Inferior parietal cortex (tissue), 1 donor: ENCODE measurements around the gene EXOC6.

ENCODE experiments used
- DNase-seq: peaks from one replicate; pipeline ENCODE4 v3.0.0-alpha.2; 2016; ENCODE audit errors: extremely low spot score

The EXOC6 gene

DNA sequence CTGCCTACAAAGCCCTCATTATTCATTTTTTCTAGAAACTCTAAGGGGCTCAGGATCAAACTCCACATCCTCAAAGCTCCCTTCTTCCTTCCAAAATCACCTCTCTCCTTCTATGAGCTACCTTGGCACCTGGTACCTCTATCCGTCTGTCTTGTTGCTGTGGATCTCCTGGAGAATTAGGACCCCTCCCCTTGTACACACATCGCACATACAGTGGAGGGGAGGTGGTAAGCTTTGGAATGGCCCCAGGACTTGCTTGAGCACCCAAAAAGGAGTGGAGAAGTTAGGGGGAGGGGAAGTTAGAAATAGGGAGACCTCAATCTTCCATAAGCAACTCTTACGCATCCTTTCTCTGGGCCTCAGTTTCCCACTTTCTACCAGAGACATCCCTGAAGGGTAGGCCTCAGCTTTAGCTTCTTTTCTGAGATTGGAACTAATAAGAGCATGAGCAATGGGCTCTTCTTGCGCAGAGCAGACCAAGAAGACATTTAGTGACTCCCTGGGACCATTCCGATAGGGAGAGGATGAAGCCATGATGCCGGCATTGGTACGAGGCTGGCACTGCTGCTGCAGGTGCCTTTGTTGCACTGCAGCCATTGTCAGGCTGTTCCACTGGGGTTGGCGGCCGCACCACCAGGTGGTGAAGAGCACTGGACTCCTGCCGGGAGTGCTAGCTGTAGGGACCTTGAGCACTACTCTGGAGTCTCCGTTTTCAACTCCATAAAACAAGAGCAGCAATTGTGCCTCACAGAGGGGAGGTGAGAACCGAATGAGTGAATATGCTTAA is 216.7 kb downstream of the EXOC6 start:
- DNase-seq = no peak

GRCh38 chr10:93065675-93066543 is 217.6 kb downstream of the EXOC6 start:
- DNase-seq = no peak

DNA sequence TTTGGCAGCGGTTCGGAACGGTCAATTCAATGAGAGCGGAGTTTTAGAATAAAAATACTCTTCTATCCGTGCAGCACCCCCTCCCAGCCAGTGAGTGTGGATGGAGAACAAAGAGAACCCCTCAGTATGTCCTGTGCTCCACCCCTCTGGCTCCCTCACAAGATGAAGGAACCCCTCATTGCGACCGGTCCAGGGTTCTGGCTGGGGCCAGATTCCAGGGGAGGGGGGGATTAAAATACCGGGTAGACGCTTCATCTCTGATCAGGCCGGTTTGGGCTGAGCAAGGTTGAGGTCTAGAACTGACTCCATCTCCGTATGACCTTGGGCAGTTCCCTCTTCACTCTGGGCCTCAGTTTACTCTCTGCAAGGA is 218.2 kb downstream of the EXOC6 start:
- DNase-seq = no peak

- DNase-seq = no peak
Measured at GRCh38 chr10:93067443-93068365, 219.4 kb downstream of the EXOC6 start.

- no peak for DNase-seq
Measured at GRCh38 chr10:93068411-93069244, 220.3 kb downstream of the EXOC6 start.

DNA sequence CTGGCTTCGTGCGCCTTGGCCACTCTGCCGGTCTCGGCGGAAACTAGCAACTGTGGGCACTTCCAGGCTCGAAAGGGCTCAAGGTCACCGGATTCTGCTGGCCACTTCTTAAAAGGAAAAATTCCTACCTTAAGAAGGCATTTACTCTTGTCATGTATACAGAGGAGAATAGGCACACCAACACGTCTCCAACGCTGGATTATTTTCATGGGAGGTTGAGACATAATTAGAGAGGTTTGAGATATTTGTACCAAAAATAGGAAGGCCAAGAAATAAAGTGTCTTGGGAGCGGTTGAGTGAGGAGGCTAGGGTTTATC is 220.9 kb downstream of the EXOC6 start:
- no peak for DNase-seq

DNA sequence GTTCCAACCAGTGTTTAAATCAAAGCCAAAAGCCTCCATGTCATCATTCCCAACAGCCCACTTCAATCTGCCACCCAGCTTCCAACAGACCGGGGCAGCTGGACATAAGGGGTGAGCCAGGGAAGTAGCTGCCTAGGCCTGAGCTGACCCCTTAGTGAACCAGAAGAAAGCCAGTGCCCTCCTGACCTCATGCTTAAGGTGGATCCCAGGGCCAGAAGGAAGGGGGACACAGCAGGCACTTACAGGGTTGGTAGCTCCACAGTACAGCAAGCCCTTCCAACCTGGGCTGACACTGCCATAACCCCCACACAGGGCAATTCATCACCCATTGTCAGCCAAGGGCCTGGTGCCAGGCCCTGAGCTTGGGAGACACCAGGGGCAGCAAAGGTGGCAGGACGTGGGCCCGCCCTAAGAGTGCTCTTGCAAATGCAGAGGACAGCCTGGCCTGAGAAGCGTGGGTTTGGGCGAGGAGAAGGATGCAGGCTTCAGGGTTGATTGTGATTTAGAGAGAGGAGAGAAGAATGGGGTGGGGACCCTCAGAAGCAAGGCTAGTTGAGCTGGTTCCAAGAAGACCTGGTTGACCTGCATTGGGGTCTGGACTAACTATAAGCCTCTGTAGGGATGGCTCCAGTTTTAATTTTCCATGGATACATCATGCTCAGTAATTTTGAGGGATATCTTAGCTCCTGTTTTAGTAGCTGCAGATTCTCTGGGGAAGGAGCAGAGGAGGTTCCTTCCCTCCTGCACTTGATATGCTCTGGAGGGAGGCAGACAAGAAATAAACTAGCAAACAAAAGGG is 222.3 kb downstream of the EXOC6 start:
- no peak for DNase-seq

- DNase-seq = no peak
Measured at GRCh38 chr10:93071177-93071472, 222.8 kb downstream of the EXOC6 start.

GRCh38 chr10:93071674-93072224 is 223.4 kb downstream of the EXOC6 start:
- DNase-seq = no peak

DNA sequence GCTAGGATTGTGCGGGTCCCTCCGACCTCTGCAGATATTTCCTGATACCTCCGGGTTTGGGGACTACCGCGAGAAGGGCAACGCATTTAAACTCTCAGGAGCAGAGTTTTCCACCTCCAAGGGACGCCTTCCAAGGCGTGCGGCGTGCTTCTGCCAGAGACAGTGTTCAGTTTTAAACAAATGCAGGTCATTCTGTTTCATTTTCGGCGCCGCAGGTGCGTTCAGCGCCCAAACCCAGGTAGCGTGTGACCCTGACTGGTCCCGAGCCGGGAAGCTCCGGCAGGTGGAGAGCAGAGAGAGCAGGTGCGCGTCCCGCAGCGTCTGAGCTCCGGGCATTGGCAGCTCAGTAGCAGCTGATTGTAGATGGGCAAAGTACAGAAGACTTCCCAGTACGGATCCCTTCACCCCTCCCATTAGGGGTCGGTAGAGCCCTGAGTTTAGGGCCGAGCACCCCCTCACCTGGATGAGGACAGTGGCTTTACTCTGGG is 223.9 kb downstream of the EXOC6 start:
- no peak for DNase-seq

- no peak for DNase-seq
Measured at GRCh38 chr10:93072713-93073538, 224.6 kb downstream of the EXOC6 start.

- DNase-seq = no peak
Measured at GRCh38 chr10:93073539-93074146, 225.3 kb downstream of the EXOC6 start, which contains the start of gene CYP26A1. TSS of gene CYP26A1 (plus strand) at chr10:93073893. CDS start at chr10:93073935, 42 bp downstream.

DNA sequence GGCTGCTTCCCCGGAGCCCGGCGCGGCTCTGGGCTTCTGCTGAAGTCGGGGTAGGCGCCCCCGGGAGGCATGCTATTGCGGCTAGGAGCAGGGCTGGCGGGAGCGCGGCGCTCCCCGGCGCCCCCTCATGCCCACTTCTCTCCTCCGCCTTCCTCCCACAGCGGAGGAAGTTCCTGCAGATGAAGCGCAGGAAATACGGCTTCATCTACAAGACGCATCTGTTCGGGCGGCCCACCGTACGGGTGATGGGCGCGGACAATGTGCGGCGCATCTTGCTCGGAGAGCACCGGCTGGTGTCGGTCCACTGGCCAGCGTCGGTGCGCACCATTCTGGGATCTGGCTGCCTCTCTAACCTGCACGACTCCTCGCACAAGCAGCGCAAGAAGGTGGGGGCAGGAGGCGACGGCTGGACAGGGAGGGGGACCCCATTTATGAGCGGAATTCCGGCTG is 225.9 kb downstream of the EXOC6 start:
- DNase-seq = no peak

DNA sequence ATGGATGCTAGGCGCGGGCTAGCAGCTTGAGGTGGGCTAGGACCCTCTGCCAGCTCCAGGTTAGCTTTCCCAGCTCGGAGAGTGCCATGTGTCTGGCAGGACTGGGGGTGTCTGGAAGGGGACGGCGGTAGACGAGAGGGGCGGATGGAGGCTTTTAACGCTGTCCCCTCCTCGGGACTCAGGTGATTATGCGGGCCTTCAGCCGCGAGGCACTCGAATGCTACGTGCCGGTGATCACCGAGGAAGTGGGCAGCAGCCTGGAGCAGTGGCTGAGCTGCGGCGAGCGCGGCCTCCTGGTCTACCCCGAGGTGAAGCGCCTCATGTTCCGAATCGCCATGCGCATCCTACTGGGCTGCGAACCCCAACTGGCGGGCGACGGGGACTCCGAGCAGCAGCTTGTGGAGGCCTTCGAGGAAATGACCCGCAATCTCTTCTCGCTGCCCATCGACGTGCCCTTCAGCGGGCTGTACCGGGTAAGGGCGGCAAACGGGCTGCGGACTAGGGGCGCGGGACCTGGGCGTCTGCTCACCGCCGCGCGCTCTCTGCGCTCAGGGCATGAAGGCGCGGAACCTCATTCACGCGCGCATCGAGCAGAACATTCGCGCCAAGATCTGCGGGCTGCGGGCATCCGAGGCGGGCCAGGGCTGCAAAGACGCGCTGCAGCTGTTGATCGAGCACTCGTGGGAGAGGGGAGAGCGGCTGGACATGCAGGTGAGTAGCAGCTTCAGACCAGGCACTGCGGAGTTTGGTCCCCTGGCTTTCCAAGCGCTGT is 226.5 kb downstream of the EXOC6 start:
- DNase-seq = no peak

DNA sequence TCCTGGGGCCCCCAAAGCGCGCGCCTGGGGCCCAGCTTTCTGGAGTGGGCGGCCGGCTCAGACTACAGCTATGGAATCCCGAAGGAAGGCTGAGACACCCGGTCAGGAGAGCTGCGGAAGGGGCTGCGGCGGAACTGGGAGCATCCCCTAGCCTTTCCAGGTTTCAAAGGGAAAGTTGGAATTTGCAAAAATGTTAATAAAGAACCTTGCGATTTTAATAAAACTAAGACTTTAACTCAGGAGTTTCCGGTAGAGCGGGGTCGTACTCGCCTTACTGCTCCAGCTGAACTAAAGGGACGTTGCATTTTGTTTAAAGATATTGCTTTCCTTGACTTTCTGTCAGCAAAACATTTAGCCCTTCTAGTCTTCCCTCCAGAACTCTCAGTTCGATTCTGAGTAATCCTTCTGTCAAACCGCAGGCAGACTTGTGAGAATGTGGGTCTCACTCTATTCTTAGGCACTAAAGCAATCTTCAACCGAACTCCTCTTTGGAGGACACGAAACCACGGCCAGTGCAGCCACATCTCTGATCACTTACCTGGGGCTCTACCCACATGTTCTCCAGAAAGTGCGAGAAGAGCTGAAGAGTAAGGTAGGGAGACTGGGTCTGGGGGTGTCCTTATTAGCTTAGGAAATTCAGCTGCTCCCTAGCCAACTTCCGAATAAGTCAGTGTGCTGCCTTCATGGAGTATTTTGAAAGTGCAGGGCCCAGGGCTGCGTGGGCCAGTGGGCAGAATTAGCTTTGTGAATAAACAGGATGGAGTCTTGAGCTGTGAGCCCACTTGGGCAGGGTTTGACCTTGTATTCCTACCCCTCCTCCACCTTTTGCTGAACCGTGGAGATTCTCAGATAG is 227.3 kb downstream of the EXOC6 start:
- DNase-seq = no peak

DNA sequence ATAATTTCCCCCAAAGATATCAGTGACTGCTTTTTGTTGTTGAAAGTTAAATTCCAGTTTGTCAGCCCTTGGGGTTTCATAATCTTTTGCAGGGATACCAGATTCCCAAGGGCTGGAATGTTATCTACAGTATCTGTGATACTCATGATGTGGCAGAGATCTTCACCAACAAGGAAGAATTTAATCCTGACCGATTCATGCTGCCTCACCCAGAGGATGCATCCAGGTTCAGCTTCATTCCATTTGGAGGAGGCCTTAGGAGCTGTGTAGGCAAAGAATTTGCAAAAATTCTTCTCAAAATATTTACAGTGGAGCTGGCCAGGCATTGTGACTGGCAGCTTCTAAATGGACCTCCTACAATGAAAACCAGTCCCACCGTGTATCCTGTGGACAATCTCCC is 228.6 kb downstream of the EXOC6 start:
- DNase-seq = no peak

GRCh38 chr10:93077860-93078337 is 229.6 kb downstream of the EXOC6 start:
- DNase-seq = no peak
